Adrenal gland (tissue), 5 donors: ENCODE results near the gene TRMT10A.

Experiments used
- CTCF ChIP-seq, 6 experiments: fragments of 450-650 bp in 4 of 6; fragments of 200-600 bp in 2 of 6; sonication (generic) in 1 of 6; IDR thresholded peaks; 1 replicate in 5 of 6; 2 replicates in 1 of 6; pipeline versions ENCODE4 v1.5.1 to v1.8.0; 2016 to 2021; ENCODE audit warnings: antibody characterized with exemption in 6 of 6, mild to moderate bottlenecking in 2 of 6, moderate library complexity in 1 of 6
- POLR2A ChIP-seq, 2 donors: fragments of 450-650 bp; IDR thresholded peaks; one replicate each; pipeline ENCODE4 v1.6.1; 2017; ENCODE audit warnings: antibody characterized with exemption in 2 of 2, mild to moderate bottlenecking in 2 of 2, moderate library complexity in 1 of 2
- donor health status: DM: no; HTN: no; CAD: no.

GRCh38 chr4:99564921-99565320 lies 1.1 kb upstream of the TRMT10A start:
- no peak for TF ChIP-seq CTCF (IDR thresholded peaks at IDR 0.05)
- TF ChIP-seq POLR2A (IDR thresholded peaks at IDR 0.05) = no peak
